Right kidney (tissue), 1 donor: ENCODE measurements around the gene IVD.

Experiments used
- DNase-seq: peaks from one replicate; pipeline ENCODE4 v3.0.0-alpha.2; 2016

Gene IVD

DNA sequence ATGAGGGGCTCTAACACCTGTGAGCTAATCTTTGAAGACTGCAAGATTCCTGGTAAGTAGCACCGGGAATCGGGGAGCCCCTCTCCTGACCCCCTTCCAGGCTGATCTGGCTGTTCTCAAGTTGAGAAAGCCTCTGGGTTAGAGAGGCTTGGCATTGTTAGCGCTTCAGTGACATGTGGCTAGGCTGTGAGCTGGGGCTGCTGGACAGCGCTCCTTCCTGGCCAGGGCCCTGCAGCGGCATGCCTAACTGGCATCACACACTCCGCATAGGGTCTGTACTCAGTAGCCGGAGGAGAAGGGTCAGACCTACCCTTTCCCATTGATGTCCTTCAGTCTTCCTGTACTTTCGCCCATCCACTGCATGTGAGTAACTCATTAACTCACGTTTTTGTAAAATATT lies 7.4 kb downstream of the IVD start:
- DNase-seq = no peak

DNA sequence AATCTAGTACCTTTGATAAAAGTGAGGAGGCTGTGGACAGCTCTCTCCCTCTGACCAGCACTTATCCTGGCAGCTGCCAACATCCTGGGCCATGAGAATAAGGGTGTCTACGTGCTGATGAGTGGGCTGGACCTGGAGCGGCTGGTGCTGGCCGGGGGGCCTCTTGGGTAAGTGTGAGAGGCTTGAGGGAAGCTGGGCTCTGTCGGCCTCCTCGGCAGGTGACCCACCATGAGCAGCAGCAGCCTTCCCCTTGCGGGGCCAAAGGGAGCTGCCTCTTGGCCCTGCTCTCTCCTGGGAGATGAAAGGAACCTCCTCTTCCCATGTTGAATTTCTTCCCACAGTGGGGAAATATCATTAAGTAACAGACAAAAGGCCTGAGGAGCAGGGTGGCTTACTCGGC lies 9.2 kb downstream of the IVD start:
- DNase-seq = no peak

DNA sequence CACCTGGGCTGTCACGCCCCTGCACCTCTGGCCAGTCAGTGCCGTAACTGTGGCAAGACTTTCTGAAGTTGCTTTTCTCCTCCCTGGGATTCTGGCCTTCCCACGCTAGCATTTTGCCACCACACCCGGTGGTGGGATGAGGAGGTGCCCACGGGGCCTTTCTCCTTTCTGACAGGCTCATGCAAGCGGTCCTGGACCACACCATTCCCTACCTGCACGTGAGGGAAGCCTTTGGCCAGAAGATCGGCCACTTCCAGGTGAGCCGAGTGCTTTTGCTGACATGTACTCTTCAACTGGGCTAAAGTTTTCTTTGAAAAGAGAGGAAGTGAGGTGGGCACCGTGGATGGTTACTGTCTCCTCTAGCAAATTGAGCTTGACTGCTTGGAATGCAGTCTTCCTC lies 9.6 kb downstream of the IVD start:
- DNase-seq = no peak

- DNase-seq = no peak
Observed at GRCh38 chr15:40416056-40416455, 10.5 kb downstream of the IVD start.

DNA sequence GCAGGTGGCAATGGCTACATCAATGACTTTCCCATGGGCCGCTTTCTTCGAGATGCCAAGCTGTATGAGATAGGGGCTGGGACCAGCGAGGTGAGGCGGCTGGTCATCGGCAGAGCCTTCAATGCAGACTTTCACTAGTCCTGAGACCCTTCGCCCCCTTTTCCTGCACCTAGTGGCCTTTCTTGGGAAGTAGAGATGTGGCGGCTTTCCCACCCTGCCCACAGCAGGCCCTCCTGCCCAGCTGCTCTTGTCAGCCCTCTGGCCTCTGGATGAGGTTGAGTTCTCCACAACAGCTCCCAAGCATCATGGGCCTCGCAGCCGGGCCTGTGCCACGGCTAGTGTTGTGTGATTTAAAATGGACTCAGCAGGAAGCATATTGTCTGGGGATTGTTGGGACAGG lies 12.5 kb downstream of the IVD start:
- no peak for DNase-seq

DNA sequence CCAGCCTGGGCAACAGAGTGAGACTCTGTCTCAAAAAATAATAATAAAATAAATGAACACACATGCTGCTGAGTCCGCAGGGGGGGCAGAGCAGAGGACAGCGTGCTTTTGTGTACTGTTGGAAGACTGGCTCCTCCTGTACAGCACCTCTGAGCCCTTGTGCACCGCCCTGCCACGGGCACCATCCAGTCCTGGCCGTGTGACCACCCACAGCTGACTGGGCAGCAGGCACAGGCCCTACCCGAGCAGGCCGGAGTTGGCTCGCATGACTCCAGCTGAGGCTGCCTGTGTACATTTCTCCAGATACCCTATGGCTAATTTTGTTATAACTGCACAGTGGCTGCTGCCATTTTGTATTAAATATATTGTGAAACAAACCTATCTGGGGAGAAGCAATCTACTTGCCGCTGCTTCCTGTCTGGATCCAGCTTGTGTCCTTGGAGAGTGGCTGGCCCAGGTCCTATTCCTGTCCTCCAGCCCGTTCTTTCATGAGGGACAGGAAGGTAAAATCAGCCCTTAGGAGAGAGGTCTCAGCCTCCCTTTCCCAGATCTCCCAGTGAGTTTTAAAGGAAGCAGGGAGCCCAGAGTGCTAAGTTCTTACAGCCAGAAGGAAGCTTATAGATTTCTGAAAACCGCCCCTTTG lies 14.6 kb downstream of the IVD start:
- DNase-seq = no peak

DNA sequence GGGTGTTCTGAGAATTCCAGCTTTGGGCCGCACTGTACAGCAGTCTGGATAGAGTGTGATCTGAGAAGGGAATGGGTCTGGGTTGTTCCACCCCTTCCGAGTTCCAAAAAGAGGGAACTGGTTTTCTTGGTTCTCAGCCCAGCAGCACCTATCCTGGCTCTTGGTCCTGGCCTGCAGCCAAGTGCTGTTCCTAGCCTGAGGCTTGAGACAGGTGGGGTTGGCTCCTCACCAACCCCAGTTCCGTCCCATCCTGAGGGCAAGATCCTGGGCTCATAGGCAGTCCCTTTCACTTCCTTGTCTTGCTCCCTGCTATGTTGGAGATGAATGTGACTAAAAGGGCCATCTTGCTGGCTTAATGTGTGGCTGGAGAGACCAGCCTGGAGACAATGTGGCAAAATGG lies 15.2 kb downstream of the IVD start:
- DNase-seq = no peak

DNA sequence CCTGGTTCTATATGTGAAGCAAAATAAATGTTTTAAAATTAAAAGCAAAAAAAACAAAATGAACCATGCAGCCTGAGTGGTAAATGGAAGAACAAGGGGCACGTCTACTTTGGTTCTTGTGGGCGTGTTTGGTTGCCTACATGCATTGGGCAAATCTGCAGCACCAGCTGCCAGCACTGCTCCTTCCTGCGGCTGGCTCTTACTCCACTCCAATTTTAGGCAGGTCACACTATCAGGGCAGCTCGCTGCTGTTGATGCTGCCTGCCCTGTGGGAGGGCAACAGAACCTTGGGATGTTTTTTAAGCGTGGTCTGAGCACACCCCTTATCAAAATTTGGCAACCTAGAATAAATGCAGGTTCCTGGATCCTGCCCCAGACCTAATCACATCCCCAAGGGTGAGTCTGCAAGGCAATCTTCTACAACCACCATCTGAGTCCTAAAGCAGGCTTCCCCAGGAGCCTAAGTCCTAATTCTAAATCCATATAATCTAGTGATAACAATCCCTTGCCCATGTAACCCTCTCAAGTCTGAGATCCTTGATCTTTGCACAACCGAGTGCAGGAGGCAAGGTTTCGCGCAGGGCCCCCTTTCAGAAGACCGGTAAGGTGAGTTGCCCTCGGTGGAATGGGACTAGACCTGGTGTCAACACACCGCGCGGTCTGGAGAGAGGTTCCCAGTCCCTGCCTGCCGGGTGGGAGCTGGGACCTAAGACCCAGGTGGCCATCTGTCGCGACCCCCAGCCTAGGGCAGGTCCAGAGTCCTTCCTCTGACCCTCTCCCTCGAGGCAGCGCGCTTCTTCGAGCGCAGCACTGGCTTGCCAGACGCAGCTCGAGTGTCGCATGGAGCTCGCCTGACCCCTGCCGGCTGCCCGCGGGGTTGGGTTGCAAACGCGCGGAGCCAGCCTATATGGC lies 15.9 kb downstream of the IVD start:
- DNase-seq = peak; percentile 71

DNA sequence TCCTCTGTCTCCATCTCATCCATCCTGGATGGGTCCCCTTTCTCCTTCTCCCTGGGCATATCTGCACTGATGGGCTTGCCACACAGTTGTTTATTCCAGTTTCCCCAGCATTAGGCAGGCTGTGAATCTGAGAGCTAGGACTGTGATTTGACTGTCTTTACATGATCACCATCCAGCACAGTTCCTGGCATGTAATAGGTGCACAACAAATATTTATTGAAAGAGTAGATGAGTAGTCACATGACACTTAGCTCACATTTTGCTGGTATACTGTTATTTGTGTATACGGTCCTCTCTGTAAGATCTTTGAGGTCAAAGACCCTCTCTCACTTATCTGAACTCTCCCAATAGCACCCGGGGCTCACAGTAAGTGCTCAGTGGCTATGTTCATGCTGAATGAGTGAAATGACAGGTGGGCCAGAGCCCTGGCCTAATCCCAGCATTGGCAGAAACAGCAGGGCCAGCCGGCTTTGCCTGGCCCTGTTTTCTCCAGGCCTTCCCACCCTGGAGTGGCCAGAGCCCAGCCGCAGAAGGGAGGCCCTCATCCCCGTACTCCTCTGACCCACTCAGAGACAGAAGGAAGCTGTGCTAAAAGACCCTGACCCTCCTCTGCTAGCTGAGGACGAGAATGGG lies 19.0 kb downstream of the IVD start:
- DNase-seq = no peak

GRCh38 chr15:40425681-40426080 lies 20.1 kb downstream of the IVD start:
- no peak for DNase-seq

GRCh38 chr15:40427188-40427587 lies 21.6 kb downstream of the IVD start:
- DNase-seq = no peak

GRCh38 chr15:40428185-40428584 lies 22.6 kb downstream of the IVD start:
- DNase-seq = no peak

DNA sequence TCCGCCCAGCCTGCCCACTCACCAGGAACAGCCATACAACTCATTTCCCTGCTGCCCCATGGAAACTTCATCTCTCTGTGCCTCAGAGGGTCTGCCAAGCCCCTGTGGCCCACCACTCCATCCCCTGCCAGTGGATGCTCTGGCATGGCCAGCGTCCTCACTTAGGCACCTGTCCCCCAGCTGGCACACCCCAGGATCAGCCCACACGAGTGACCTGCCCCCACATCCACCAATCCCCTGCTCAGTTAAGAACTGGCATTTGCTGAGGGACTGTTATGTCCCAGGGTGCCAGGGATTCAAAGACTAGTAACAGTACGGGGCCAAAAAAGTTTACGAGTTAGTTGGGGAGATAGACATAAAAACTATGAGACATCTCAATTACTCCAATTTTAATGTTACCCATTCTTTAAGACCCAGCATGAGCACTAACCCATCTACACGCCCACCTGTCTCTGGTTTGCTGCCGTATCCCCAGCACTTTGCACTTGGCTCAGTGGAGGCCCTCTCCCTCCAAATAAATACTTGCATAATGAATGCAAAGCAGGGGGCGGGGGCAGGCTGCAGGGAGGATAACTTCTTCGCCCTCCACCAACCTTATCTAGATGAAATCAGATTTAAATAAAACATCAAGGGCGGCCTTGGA lies 23.6 kb downstream of the IVD start:
- DNase-seq = no peak

DNA sequence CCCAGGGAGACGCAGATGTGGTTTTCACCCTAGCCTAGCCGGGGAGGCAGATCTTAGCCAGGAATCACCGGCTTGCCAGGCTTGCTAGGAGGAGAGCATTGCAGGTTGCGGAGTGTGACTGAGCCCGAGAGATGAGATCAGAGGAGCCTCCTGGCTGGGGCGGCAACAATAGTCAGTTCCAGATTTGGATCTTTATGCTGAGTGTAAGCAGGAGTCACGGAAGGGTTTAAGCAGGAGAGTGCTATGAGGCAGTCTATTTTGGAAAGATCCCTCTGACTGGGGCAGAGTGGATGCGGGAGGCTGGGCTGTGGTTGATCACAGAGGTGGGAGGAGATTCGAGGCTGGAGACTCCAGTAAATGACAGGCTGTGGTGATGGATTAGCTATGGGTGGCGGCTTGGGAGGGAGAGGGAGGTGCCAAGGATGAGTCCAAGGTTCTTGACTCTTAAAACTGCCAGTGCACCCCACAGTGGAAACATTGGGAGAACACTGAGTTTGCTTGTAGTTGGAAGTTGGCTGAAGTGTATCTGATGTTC lies 24.7 kb downstream of the IVD start:
- no peak for DNase-seq

- DNase-seq = no peak
Observed at GRCh38 chr15:40435023-40435709, 29.6 kb downstream of the IVD start.

GRCh38 chr15:40435710-40436089 lies 30.1 kb downstream of the IVD start:
- DNase-seq = peak; percentile 49

- DNase-seq = peak; percentile 58
Observed at GRCh38 chr15:40436116-40436891, 30.7 kb downstream of the IVD start.

- DNase-seq = peak; percentile 57
Observed at GRCh38 chr15:40436892-40437751, 31.5 kb downstream of the IVD start.

- DNase-seq = peak; percentile 40
Observed at GRCh38 chr15:40437752-40438687, 32.4 kb downstream of the IVD start.
